GM12878 (cell line): Measurements from ENCODE around the gene CCL4. TPM values are rescaled to one million over a fixed set of nuclear protein-coding genes. Genes with fewer than 3 reads are reported as not detected.
A peak's percentile ranks its signal among the peaks of the same experiment; 100 is the strongest.

Source experiments
- ATAC-seq: fragments of 200-7000 bp; cut with Tn5 transposase; 3 replicates; pipeline ENCODE4 v1.9.1; 2020; ENCODE audit warnings: mild to moderate bottlenecking, moderate library complexity
- BruUV-seq: library from RNA; stranded (reverse); fragments of 400-500 nt; replicated peaks from 2 replicates; lab custom pipeline; 2021; lab: Mats Ljungman, UMichigan
- CTCF ChIA-PET: fragments of 300-600 bp; sonication (Branson Sonifier 250); formaldehyde crosslinking; extraction: SDS; loops from one replicate; lab custom pipeline; 2021; ENCODE audit warnings: inconsistent platforms; lab: Yijun Ruan, JAX
- POLR2A ChIA-PET: fragments of 350-600 bp; formaldehyde crosslinking; extraction: SDS; loops from one replicate; lab custom pipeline; 2021; ENCODE audit warnings: inconsistent platforms; lab: Charles Lee
- RAD21 ChIA-PET: fragments of 300-600 bp; sonication (Branson Sonifier 250); formaldehyde crosslinking; loops from one replicate; lab custom pipeline; 2023; ENCODE audit warnings: antibody characterized with exemption; ENCODE audit not compliant: unreplicated experiment; lab: Charles Lee
- SMC1A ChIA-PET: fragments of 300-600 bp; sonication (Branson Sonifier 250); formaldehyde crosslinking; loops from one replicate; lab custom pipeline; 2023; ENCODE audit not compliant: unreplicated experiment, uncharacterized antibody; lab: Charles Lee
- DNase-seq: peaks from one replicate; pipeline ENCODE4 v3.0.0-alpha.2; 2011; ENCODE audit warnings: low read depth, low spot score
- FAIRE-seq: peaks from 3 replicates; lab custom pipeline; 2011; peaks lifted over from hg19 to GRCh38; lab: Jason Lieb, UNC
- H2AFZ ChIP-seq: 2 replicates; pipeline ENCODE4 v1.6.0; 2011; ENCODE audit warnings: low read depth, low read length, control low read depth; ENCODE audit not compliant: control insufficient read depth
- H3K27ac ChIP-seq: 2 replicates; pipeline ENCODE4 v1.5.1; 2011; ENCODE audit warnings: control low read depth; ENCODE audit not compliant: control insufficient read depth, insufficient read depth
- H3K27me3 ChIP-seq, 2 experiments: replicated peaks in 1 of 2; 2 replicates each; pipeline versions ENCODE4 v1.6.0 to v1.6.1; 2011; ENCODE audit warnings: low read length in 1 of 2; ENCODE audit not compliant: control insufficient read depth in 2 of 2, insufficient read depth in 2 of 2
- H3K36me3 ChIP-seq, 2 experiments: 2 replicates each; pipeline ENCODE4 v1.5.1; 2011; ENCODE audit warnings: low read length in 1 of 2; ENCODE audit not compliant: control insufficient read depth in 2 of 2, insufficient read depth in 2 of 2
- H3K4me1 ChIP-seq: 2 replicates; pipeline ENCODE4 v1.6.1; 2011; ENCODE audit warnings: mild to moderate bottlenecking, low read length, moderate library complexity, mixed read lengths; ENCODE audit not compliant: control insufficient read depth, insufficient read depth
- H3K4me2 ChIP-seq: 2 replicates; pipeline ENCODE4 v1.6.0; 2011; ENCODE audit warnings: control low read depth; ENCODE audit not compliant: control insufficient read depth, insufficient read depth
- H3K4me3 ChIP-seq: fragments of 200-600 bp; sonication (generic); 2 replicates; pipeline ENCODE4 v1.5.1; 2016
- H3K79me2 ChIP-seq: 2 replicates; pipeline ENCODE4 v1.6.0; 2011; ENCODE audit warnings: low read length; ENCODE audit not compliant: control insufficient read depth, insufficient read depth
- H3K9ac ChIP-seq: 2 replicates; pipeline ENCODE4 v1.8.0; 2011; ENCODE audit warnings: low read length, control low read depth, mixed read lengths; ENCODE audit not compliant: control insufficient read depth, insufficient read depth
- H3K9me3 ChIP-seq: replicated peaks from 3 replicates; pipeline ENCODE4 v1.5.1; 2011; ENCODE audit warnings: mild to moderate bottlenecking, low read length; ENCODE audit not compliant: control insufficient read depth, insufficient read depth
- H4K20me1 ChIP-seq: 2 replicates; pipeline ENCODE4 v1.6.0; 2011; ENCODE audit not compliant: control insufficient read depth, insufficient read depth
- ATF2 ChIP-seq: IDR thresholded peaks from 2 replicates; pipeline ENCODE4 v1.6.1; 2012; ENCODE audit warnings: low read length, inconsistent platforms
- BACH1 ChIP-seq: fragments of 450-650 bp; IDR thresholded peaks from 2 replicates; pipeline ENCODE4 v1.6.1; 2017; ENCODE audit warnings: mild to moderate bottlenecking, borderline replicate concordance
- CHD2 ChIP-seq: IDR thresholded peaks from 2 replicates; pipeline ENCODE4 v1.6.1; 2011; ENCODE audit warnings: low read depth, low read length, improper control_type of control experiment, borderline replicate concordance
- E4F1 ChIP-seq: fragments of 450-650 bp; IDR thresholded peaks from 2 replicates; pipeline ENCODE4 v1.6.1; 2018; ENCODE audit warnings: borderline replicate concordance, mild to moderate bottlenecking; ENCODE audit not compliant: partially characterized antibody
- HCFC1 ChIP-seq: fragments of 150-350 bp; IDR thresholded peaks from 2 replicates; pipeline ENCODE4 v1.6.1; 2014; ENCODE audit warnings: low read length
- HDGF ChIP-seq: fragments of 450-650 bp; IDR thresholded peaks from 2 replicates; pipeline ENCODE4 v1.6.1; 2016; ENCODE audit warnings: antibody characterized with exemption
- IRF4 ChIP-seq: IDR thresholded peaks from 2 replicates; pipeline ENCODE4 v1.6.1; 2011; ENCODE audit warnings: low read depth, low read length
- KDM1A ChIP-seq: fragments of 200-600 bp; sonication (generic); IDR thresholded peaks from 2 replicates; pipeline ENCODE4 v1.6.1; 2016; ENCODE audit warnings: borderline replicate concordance
- NR2C2 ChIP-seq: IDR thresholded peaks from 2 replicates; pipeline ENCODE4 v1.6.1; 2011; ENCODE audit warnings: borderline replicate concordance, low read depth; ENCODE audit not compliant: control insufficient read depth, insufficient read length
- PML ChIP-seq: IDR thresholded peaks from 2 replicates; pipeline ENCODE4 v1.6.1; 2012; ENCODE audit warnings: low read length, inconsistent platforms
- RELA ChIP-seq: fragments of 450-650 bp; IDR thresholded peaks from 2 replicates; pipeline ENCODE4 v1.8.0; 2014; ENCODE audit warnings: borderline replicate concordance; ENCODE audit not compliant: partially characterized antibody
- SIN3A ChIP-seq: IDR thresholded peaks from 2 replicates; pipeline ENCODE4 v1.6.1; 2012; ENCODE audit warnings: low read depth, low read length, improper control_type of control experiment
- SREBF1 ChIP-seq: IDR thresholded peaks from 2 replicates; pipeline ENCODE4 v1.6.1; 2012; ENCODE audit warnings: mild to moderate bottlenecking, low read length
- YBX1 ChIP-seq: fragments of 450-650 bp; IDR thresholded peaks from 2 replicates; pipeline ENCODE4 v1.6.1; 2016; ENCODE audit warnings: antibody characterized with exemption
- YY1 ChIP-seq: IDR thresholded peaks from 2 replicates; pipeline ENCODE4 v1.6.1; 2011; ENCODE audit warnings: low read depth, mild to moderate bottlenecking, low read length
- ZNF217 ChIP-seq: fragments of 450-650 bp; IDR thresholded peaks from 2 replicates; pipeline ENCODE4 v1.6.1; 2017; ENCODE audit warnings: antibody characterized with exemption, mild to moderate bottlenecking
- ZNF687 ChIP-seq: fragments of 450-650 bp; IDR thresholded peaks from 2 replicates; pipeline ENCODE4 v1.6.1; 2017; ENCODE audit warnings: mild to moderate bottlenecking, moderate library complexity
- ZZZ3 ChIP-seq: IDR thresholded peaks from 2 replicates; pipeline ENCODE4 v1.6.1; 2011; ENCODE audit warnings: low read depth; ENCODE audit not compliant: control insufficient read depth, insufficient read length
- WGBS: methylation state at CpG from one replicate; pipeline ENCODE4 v1.1.6; 2016; ENCODE audit warnings: low lambda C conversion rate; ENCODE audit not compliant: insufficient replicate concordance, insufficient coverage; ENCODE audit errors: missing lambda C conversion rate; 5-methylcytosine and 5-hydroxymethylcytosine counted together
- in situ Hi-C: fragments of 300-500 bp; cut with MboI; formaldehyde crosslinking; loops from 9 replicates; pipeline ENCODE4 v1.14.3; 2018; ENCODE audit warnings: mixed read lengths
- intact Hi-C: fragments of 100-400 bp; cut with micrococcal nuclease; formaldehyde crosslinking; loops from one replicate; pipeline ENCODE4 v1.14.2; 2022; ENCODE audit not compliant: unreplicated experiment
- polyA plus RNA-seq, 11 experiments: library from polyadenylated mRNA; depleted of rRNA in 4 of 11; unstranded in 6 of 11; stranded (reverse) in 5 of 11; fragments of >200 nt; fragmentation: Nextera tagmentation in 4 of 11; fragmentation: Illumina TruSeq in 1 of 11; extraction: Ambion mirVana in 4 of 11; extraction: Trizol in 1 of 11; gene quantifications; 1 replicate in 1 of 11; 2 replicates in 10 of 11; pipeline versions ENCODE4 v1.2.1 to v1.2.3, GENCODE V29; 2011 to 2016; ENCODE audit warnings: inconsistent platforms in 2 of 11, missing spikeins in 2 of 11, low read depth in 1 of 11
- total RNA-seq, 4 experiments: library from RNA; depleted of rRNA in 3 of 4; stranded (reverse); fragments of >200 nt in 3 of 4; fragmentation: Illumina TruSeq in 1 of 4; extraction: Trizol in 1 of 4; gene quantifications; 2 replicates each; pipeline versions ENCODE4 v1.2.1 to v1.2.3, GENCODE V29; 2013 to 2021

CCL4 gene
- total and polyA plus RNA-seq, 10 of the 15 experiments (the other 5 are each of a cell fraction or from before 2014, with no cell fraction given), result 18.7 to 741 (median 79.4) TPM

GRCh38 chr17:36089339-36089865 lies 14.2 kb upstream of the CCL4 start:
- Histone ChIP-seq H3K4me3 (peak overlapping the region; percentile 64), H3K9me3 (no peaks in the 10 kb centered on the region), H3K4me2 (peak overlapping the region; percentile 91), H3K9ac (peak overlapping the region; percentile 63), H3K27me3 (no peaks in the 10 kb centered on the region), H4K20me1 (no peaks in the 10 kb centered on the region), H3K27ac (peak overlapping the region; percentile 87), H3K4me1 (peaks cover 48% of the 10 kb centered on the region), H3K36me3 (no peaks in the 10 kb centered on the region), H3K79me2 (peaks cover 2% of the 10 kb centered on the region; the same call in 1 of the 2 replicates), H2AFZ (no peak overlapping the region)
- intact Hi-C loops (no loop called here), in situ Hi-C loops (loop anchor here (5.0 kb wide), 1 partner anchor 108 kb away; the partner anchor contains the start of genes CCL3L1 and CCL3L3)
- ChIA-PET CTCF (interaction anchor here (0.6 to 4.8 kb wide), 14 partner anchors 7 to 119 kb away, joined by 3 to 61 read pairs (median 5); partner anchors contain the start of gene CCL4), RAD21 (interaction anchor here (0.6 to 7.9 kb wide), 23 partner anchors 8 to 394 kb away, joined by 3 to 83 read pairs (median 6); partner anchors contain the start of genes CCL4 and CCL4L2), SMC1A (interaction anchor here (0.7 to 4.7 kb wide), 24 partner anchors 11 to 191 kb away, joined by 3 to 66 read pairs (median 7); partner anchors contain the start of genes CCL3L1, CCL3L3 and CCL4), POLR2A (interaction anchor here (0.9 to 2.6 kb wide), 12 partner anchors 13 to 209 kb away, joined by 3 to 14 read pairs (median 4); partner anchors contain the start of gene CCL5)
- DNase-seq (no peak), ATAC-seq (peak; percentile 1), FAIRE-seq (no peak)
- TSS peak; percentile 94 for BruUV-seq
- 28% methylated on average over 4 of the region's 4 CpGs for WGBS
- TF ChIP-seq IRF4 (no peak), PML (no peak), NR2C2 (no peak), SIN3A (0 out of 2 replicates have a peak, but pooled peaks have one; percentile 13), RELA (no peak), ZNF217 (no peak), ATF2 (no peak), ZZZ3 (no peak), BACH1 (peak; percentile 16; the same call in 1 of the 2 replicates), CHD2 (no peak), SREBF1 (no peak), KDM1A (no peak), HCFC1 (no peak), YY1 (no peak), E4F1 (no peak), ZNF687 (no peak), HDGF (no peak), YBX1 (no peak)
